ENCODE data around the gene IBA57. TPM values are rescaled to one million over a fixed set of nuclear protein-coding genes. Genes with fewer than 3 reads are reported as not detected.
"Not testable (repeated sequence)": the region's sequence is repeated elsewhere in the genome, so short reads cannot be mapped to it uniquely, and the experiment has no call there.

The IBA57 gene

DNA sequence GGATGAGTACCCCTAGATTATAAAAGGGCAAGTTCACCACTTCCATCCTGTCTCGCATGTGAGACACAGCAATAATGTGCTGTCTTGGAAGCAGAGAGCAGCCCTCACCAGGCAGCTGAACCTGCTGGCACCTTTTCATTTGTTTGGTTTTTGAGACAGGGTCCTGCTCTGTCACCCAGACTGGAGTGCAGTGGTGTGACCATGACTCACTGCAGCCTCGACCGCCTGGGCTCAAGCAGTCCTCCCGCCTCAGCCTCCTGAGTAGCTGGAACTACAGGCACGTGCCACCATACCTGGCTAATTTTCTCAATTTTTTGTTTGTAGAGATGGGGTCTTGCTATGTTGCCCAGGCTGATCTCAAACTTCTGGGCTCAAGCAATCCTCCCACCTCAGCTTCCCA is 62.5 kb downstream of the IBA57 start:
- not testable (repeated sequence) for DNase-seq

DNA sequence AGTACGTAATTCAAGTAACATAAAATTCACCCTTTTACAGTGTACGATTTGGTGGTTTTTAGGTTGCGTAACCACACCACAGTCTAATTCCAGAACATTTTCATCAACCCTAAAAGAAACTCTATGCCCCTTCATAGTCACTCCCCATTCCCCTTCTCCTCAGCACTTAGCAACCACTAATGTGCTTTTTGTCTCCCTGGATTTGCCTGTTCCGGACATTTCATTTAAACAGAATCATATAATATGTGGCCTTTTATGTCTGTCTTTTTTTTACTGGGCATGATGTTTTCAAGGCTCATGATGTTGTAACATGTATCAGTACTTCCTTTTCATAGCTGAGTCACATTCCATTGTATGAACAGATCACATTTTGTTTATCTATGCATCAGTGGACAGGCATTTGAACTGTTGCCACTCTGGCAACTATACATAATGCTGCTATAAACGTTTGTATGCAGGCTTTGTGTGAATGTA is 63.0 kb downstream of the IBA57 start:
- no peak overlapping the region for H3K4me3 ChIP-seq (ENCODE audit: low read length)
- no peak overlapping the region for H2AK5ac ChIP-seq (ENCODE audit: low read length)
- no peak overlapping the region for H2BK120ac ChIP-seq (ENCODE audit: low read depth, low read length)
- H4K8ac ChIP-seq (ENCODE audit: low read depth, low read length), result no peak overlapping the region
- no peak overlapping the region for H3K18ac ChIP-seq (ENCODE audit: low read length)
- H3K36me3 ChIP-seq (ENCODE audit: control insufficient read depth, insufficient read depth, low read length), result peaks cover 6% of the 10 kb centered on the region
- H3K23ac ChIP-seq (ENCODE audit: low read length), result no peak overlapping the region
- no peak overlapping the region for H3K56ac ChIP-seq (ENCODE audit: low read length)
- H3K27ac ChIP-seq (ENCODE audit: low read depth, low read length), result no peak overlapping the region
- no peak overlapping the region for H4K5ac ChIP-seq (ENCODE audit: low read length)
- no peak overlapping the region for H3K4ac ChIP-seq (ENCODE audit: low read depth, low read length)
- H3K4me2 ChIP-seq (ENCODE audit: low read length), result no peak overlapping the region
- WGBS (ENCODE audit: extremely low coverage, insufficient coverage, low lambda C conversion rate), result no CpG with 5 or more reads among the region's 5 CpGs
- H3K79me1 ChIP-seq (ENCODE audit: low read length), result no peaks in the 10 kb centered on the region
- H3K4me1 ChIP-seq (ENCODE audit: control insufficient read depth, low read depth, low read length), result no peaks in the 10 kb centered on the region
- H3K79me2 ChIP-seq (ENCODE audit: control insufficient read depth, insufficient read depth, low read length), result no peaks in the 10 kb centered on the region
- no peak for DNase-seq
- H2BK15ac ChIP-seq (replicated peaks; ENCODE audit: low read depth), result no peak overlapping the region
- no peak overlapping the region for H3K9ac ChIP-seq (ENCODE audit: low read length)
- H2BK5ac ChIP-seq (ENCODE audit: low read length), result no peak overlapping the region
- H3K27me3 ChIP-seq (ENCODE audit: insufficient read depth, low read length, poor library complexity), result no peaks in the 10 kb centered on the region

More for the DNA sequence above, 62.5 kb downstream of the IBA57 start:
- not testable (repeated sequence) for H2BK120ac ChIP-seq (ENCODE audit: low read depth, low read length); H4K8ac ChIP-seq (ENCODE audit: low read depth, low read length); H2AK5ac ChIP-seq (ENCODE audit: low read length); H3K9ac ChIP-seq (ENCODE audit: low read length); H3K4ac ChIP-seq (ENCODE audit: low read depth, low read length); H3K56ac ChIP-seq (ENCODE audit: low read length); H3K27me3 ChIP-seq (ENCODE audit: insufficient read depth, low read length, poor library complexity); H3K36me3 ChIP-seq (ENCODE audit: control insufficient read depth, insufficient read depth, low read length); H4K5ac ChIP-seq (ENCODE audit: low read length); H2BK15ac ChIP-seq (replicated peaks; ENCODE audit: low read depth); H2BK5ac ChIP-seq (ENCODE audit: low read length); H3K4me2 ChIP-seq (ENCODE audit: low read length); H3K4me1 ChIP-seq (ENCODE audit: control insufficient read depth, low read depth, low read length); H3K23ac ChIP-seq (ENCODE audit: low read length); H3K27ac ChIP-seq (ENCODE audit: low read depth, low read length); H3K18ac ChIP-seq (ENCODE audit: low read length); H3K79me2 ChIP-seq (ENCODE audit: control insufficient read depth, insufficient read depth, low read length); H3K4me3 ChIP-seq (ENCODE audit: low read length); H3K79me1 ChIP-seq (ENCODE audit: low read length)
- WGBS (ENCODE audit: extremely low coverage, insufficient coverage, low lambda C conversion rate), result no CpG with 5 or more reads among the region's 5 CpGs

- H2BK5ac ChIP-seq (ENCODE audit: low read length), result no peak overlapping the region
- H3K27ac ChIP-seq (ENCODE audit: low read depth, low read length), result no peak overlapping the region
- H3K9ac ChIP-seq (ENCODE audit: low read length), result no peak overlapping the region
- no peaks in the 10 kb centered on the region for H3K4me1 ChIP-seq (ENCODE audit: control insufficient read depth, low read depth, low read length)
- no peak overlapping the region for H3K18ac ChIP-seq (ENCODE audit: low read length)
- DNase-seq, result no peak
- H4K5ac ChIP-seq (ENCODE audit: low read length), result no peak overlapping the region
- no peak overlapping the region for H3K4me2 ChIP-seq (ENCODE audit: low read length)
- H4K8ac ChIP-seq (ENCODE audit: low read depth, low read length), result no peak overlapping the region
- no peak overlapping the region for H3K4me3 ChIP-seq (ENCODE audit: low read length)
- no peak overlapping the region for H2AK5ac ChIP-seq (ENCODE audit: low read length)
- no peaks in the 10 kb centered on the region for H3K79me1 ChIP-seq (ENCODE audit: low read length)
- H3K36me3 ChIP-seq (ENCODE audit: control insufficient read depth, insufficient read depth, low read length), result no peaks in the 10 kb centered on the region
- no peak overlapping the region for H2BK120ac ChIP-seq (ENCODE audit: low read depth, low read length)
- H3K23ac ChIP-seq (ENCODE audit: low read length), result no peak overlapping the region
- no peak overlapping the region for H3K4ac ChIP-seq (ENCODE audit: low read depth, low read length)
- H3K56ac ChIP-seq (ENCODE audit: low read length), result no peak overlapping the region
- no peak overlapping the region for H2BK15ac ChIP-seq (replicated peaks; ENCODE audit: low read depth)
- no CpG with 5 or more reads among the region's 2 CpGs for WGBS (ENCODE audit: extremely low coverage, insufficient coverage, low lambda C conversion rate)
- no peaks in the 10 kb centered on the region for H3K79me2 ChIP-seq (ENCODE audit: control insufficient read depth, insufficient read depth, low read length)
- H3K27me3 ChIP-seq (ENCODE audit: insufficient read depth, low read length, poor library complexity), result no peaks in the 10 kb centered on the region
Observed at GRCh38 chr1:228231189-228231588, 65.6 kb downstream of the IBA57 start.

Small RNA genes within 50 kb of the gene (small RNA-seq; reads per million reads assigned to genes)
- not detected for gene AL359510.1 (ENCODE audit: insufficient read depth)

All from mesendoderm (in vitro differentiated cells).